ENCODE measurements around the gene MARF1. TPM values are rescaled to one million over a fixed set of nuclear protein-coding genes. Genes with fewer than 3 reads are reported as not detected.
"Not testable (repeated sequence)": the region's sequence is repeated elsewhere in the genome, so short reads cannot be mapped to it uniquely, and the experiment has no call there.

MARF1 gene, protein sequence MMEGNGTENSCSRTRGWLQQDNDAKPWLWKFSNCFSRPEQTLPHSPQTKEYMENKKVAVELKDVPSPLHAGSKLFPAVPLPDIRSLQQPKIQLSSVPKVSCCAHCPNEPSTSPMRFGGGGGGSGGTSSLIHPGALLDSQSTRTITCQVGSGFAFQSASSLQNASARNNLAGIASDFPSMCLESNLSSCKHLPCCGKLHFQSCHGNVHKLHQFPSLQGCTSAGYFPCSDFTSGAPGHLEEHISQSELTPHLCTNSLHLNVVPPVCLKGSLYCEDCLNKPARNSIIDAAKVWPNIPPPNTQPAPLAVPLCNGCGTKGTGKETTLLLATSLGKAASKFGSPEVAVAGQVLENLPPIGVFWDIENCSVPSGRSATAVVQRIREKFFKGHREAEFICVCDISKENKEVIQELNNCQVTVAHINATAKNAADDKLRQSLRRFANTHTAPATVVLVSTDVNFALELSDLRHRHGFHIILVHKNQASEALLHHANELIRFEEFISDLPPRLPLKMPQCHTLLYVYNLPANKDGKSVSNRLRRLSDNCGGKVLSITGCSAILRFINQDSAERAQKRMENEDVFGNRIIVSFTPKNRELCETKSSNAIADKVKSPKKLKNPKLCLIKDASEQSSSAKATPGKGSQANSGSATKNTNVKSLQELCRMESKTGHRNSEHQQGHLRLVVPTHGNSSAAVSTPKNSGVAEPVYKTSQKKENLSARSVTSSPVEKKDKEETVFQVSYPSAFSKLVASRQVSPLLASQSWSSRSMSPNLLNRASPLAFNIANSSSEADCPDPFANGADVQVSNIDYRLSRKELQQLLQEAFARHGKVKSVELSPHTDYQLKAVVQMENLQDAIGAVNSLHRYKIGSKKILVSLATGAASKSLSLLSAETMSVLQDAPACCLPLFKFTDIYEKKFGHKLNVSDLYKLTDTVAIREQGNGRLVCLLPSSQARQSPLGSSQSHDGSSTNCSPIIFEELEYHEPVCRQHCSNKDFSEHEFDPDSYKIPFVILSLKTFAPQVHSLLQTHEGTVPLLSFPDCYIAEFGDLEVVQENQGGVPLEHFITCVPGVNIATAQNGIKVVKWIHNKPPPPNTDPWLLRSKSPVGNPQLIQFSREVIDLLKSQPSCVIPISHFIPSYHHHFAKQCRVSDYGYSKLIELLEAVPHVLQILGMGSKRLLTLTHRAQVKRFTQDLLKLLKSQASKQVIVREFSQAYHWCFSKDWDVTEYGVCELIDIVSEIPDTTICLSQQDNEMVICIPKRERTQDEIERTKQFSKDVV (N-terminal part only)
- total RNA-seq = 10 to 100 TPM; 53.6 to 55.5 TPM

DNA sequence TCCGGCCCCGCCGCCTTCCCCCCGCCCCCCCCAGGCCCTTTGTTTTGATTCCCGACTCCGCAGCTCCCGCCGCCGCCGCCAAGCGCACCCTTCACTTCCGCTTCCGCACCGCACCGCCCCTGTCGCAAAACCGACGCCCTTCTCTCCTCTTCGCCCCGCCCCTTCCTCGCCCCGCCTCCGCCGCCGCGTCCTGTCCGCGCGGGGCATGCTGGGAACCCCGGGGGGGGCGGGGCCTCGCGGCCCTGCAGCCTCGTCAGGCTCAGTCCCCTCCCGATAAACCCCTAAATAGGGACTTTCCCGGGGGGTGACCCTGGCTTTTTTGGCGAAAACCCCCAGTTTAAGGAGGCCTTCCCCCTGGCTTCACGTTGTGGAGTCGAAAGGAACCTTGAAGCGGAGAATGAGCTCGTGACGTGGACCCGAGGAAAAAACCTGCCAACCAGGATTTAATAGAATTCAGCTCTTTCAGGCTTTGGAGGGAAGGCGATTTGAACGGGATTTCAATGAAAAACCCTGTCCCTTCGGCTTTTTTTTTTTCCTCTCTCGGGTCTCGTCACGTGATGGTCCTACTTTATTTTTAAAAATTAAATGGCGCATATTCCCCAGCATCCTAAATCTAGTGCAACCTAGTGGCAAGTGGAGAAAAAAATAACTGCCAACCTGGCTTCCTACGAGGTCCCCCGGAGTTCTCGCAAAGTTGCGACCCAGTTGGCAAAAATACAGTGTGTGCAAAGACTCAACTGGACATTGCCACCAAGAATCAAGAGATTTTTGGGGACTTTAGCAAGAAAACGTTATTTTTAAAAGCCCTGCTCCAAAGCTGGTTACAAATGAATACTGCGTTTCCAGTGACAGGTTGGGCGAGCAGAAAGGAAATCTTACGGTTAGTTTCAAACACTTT is at the start of gene MARF1:
MARF1 (minus strand) TSS at position 107 of the 898 bp plus-strand sequence. CDS start 3,921 bp downstream, outside the sequence.
- ChIA-PET CTCF (interaction anchor here (0.6 to 1.8 kb wide), 8 partner anchors 8 to 224 kb away, joined by 3 to 9 read pairs (median 4); no protein-coding TSS in a partner anchor), POLR2A (interaction anchor here (0.7 to 1.2 kb wide), 4 partner anchors 11 to 71 kb away, joined by 3 to 5 read pairs (median 4); no protein-coding TSS in a partner anchor)

DNA sequence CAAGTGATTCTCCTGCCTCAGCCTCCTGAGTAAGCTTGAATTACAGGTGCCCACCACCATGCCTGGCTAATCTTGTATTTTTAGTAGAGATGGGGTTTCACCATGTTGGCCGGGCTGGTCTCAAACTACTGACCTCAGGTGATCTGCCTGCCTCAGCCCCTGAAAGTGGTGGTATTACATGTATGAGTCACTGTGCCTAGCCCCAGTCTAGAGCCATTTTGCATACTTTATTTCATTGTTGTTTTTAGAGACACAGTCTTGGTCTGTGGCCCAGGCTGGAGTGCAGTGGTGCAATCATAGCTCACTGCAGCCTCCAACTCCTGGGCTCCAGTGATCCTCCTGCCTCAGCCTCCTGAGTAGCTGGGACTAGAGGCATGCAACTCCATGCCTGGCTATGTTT is 49.6 kb upstream of the MARF1 start:
- CTCF ChIA-PET = not testable (repeated sequence)

DNA sequence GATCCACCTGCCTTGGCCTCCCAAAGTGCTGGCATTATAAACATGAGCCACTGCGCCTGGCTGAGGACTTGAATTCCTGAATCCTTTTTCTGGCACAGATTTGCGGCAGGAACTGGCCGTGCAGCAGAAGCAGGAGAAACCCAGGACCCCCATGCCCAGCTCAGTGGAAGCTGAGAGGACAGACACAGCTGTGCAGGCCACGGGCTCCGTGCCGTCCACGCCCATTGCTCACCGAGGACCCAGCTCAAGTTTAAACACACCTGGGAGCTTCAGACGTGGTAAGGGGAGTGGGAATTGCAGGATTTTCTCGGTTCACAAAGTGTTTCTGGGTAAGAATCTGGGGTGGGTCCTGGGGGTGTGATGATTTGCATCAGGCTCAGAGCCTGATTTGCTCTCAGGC is 48.1 kb upstream of the MARF1 start:
- CTCF ChIA-PET = interaction anchor here (1.4 kb wide), 1 partner anchor 14 kb away, joined by 4 read pairs; no protein-coding TSS in a partner anchor

More for the DNA sequence above, 49.6 kb upstream of the MARF1 start:
- POLR2A ChIA-PET = not testable (repeated sequence)

DNA sequence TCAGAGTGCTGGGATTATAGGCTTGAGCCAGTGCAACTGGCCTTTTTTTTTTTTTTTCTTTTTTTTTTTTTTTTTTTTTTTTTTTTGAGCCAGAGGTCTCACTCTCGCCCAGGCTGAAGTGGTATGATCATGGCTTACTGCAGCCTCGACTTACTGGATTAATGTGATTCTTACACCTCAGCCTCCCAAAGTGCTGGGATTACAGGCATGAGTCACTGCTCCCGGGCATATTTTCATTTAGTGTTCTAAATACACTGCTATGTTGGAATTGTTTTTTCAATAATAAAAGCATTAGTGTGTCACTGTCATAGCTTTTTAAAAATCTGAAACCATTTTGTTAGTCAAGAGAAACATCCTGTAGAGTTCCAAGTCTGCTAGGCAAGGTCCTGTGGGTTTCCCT is 47.3 kb upstream of the MARF1 start:
- ChIA-PET CTCF (no interaction called here), POLR2A (interaction anchor here (0.6 kb wide), 1 partner anchor 419 kb away, joined by 5 read pairs; no protein-coding TSS in a partner anchor)

More for the DNA sequence above, 48.1 kb upstream of the MARF1 start:
- POLR2A ChIA-PET = no interaction called here

DNA sequence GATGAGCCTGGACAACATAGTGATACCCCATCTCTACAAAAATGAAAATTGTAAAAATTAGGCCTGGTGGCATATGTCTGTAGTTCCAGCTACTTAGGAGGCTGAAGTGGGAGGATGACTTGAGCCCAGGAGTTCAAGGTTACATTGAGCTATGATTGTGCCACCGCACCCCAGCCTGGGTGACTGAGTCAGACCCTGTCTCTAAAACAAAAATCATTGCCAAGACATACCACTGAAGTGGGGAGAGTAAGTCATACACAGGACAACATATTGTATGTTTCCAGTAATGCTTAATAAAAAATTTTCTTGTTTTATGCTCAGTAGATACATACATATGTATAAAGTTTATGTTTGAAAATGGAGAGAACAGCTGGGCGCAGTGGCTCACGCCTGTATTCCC is 46.3 kb upstream of the MARF1 start:
- CTCF ChIA-PET = no interaction called here

DNA sequence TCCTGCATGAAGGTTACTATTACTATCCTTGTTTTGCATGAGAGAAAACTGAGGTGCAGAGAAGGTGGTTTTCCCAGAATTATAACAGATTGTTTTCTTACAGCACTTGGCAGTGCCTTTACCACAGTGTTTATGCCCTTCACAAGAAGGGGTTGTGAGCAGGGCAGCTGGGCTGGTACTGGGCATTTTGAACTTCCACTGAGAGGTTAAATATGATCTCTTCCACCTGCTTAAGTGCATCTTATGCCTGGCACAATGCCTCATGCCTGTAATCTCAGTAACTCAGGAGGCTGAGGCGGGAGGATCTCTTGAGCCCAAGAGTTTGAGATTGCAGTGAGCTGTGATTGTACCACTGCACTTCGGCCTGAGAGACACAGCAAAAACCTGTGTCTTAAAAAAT is 43.3 kb upstream of the MARF1 start:
- ChIA-PET POLR2A (no interaction called here), CTCF (no interaction called here)

More for the DNA sequence above, 46.3 kb upstream of the MARF1 start:
- POLR2A ChIA-PET = no interaction called here

DNA sequence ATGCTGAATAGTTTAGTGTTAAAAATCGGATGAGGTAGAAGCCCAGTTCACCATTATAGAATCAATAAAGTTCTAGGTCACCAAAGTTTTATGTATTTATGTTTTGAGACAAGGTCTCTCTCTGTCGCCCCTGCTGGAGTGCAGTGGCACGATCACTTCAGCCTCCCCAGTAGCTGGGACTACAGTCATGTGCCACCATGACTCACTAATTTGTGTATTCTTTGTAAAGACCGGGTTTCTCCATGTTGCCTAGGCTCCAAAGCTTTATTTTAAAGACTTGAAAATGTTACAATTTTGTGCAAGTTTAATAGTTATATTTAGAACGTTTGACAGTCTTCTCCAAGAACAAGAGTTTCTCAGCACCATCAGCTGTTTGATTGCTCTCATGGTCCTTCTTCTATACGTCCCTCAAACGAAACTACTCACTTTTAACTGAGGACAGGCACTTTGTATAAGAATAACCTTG is 39.2 kb upstream of the MARF1 start:
- ChIA-PET CTCF (interaction anchor here (0.8 kb wide), 1 partner anchor 16 kb away, joined by 3 read pairs; no protein-coding TSS in a partner anchor), POLR2A (no interaction called here)

DNA sequence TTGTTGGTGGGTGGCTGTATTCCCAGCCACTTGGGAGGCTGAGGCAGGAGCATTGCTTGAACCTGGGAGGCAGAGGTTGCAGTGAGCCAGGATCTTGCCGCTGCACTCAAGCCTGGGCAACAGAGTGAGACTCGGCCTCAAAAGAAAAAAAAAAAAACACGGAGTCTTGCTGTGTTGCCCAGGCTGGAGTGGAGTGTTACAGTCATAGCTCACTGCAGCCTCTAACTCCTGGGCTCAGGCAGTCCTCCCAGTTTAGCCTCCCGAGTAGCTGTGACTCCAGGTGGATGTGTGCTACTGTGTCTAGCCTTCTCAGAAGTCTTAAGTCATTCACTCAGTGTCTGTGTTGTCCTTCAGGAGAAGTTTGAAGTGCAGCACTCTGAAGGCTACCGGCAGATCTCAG is 34.5 kb upstream of the MARF1 start:
- ChIA-PET CTCF (no interaction called here), POLR2A (no interaction called here)

DNA sequence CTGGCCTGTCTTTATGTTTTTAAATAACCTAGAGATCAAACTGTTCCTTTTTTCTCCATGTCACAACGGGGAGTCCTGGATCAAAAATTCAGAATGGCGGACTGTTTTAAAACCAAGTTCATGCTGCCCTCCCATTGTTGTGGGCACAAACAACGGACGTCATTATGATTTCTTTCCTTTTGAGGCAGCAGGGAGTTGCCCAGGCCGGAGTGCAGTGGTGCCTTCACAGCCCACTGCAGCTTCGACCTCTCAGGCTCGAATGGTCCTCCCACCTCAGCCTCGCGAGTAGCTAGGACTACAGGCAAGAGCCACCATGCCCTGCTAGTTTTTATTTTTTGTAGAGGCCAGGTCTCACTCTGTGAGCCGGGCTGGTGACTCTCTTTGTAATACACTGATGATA is 33.6 kb upstream of the MARF1 start:
- CTCF ChIA-PET = interaction anchor here (0.6 kb wide), 1 partner anchor 26 kb away, joined by 5 read pairs; no protein-coding TSS in a partner anchor
- POLR2A ChIA-PET = interaction anchor here (0.6 kb wide), 1 partner anchor 1022 kb away, joined by 5 read pairs; no protein-coding TSS in a partner anchor

DNA sequence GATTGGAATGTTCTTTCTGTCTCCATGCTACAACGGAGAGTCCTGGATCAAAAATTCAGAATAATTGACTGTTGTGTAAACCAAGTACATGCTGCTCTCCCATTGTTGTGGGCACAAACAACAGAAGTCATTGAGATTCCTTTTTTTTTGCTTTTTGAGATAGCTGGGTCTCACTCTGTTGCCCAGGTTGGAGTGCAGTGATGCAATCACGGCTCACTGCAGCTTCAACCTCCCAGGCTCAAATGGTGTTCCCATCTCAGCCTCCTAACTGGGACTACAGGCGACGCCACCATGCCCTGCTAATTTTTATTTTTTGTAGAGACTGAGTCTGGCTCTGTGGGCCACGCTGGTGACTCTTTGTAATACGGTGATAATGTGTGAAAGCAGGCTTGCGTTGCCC is 31.6 kb upstream of the MARF1 start:
- POLR2A ChIA-PET = no interaction called here

DNA sequence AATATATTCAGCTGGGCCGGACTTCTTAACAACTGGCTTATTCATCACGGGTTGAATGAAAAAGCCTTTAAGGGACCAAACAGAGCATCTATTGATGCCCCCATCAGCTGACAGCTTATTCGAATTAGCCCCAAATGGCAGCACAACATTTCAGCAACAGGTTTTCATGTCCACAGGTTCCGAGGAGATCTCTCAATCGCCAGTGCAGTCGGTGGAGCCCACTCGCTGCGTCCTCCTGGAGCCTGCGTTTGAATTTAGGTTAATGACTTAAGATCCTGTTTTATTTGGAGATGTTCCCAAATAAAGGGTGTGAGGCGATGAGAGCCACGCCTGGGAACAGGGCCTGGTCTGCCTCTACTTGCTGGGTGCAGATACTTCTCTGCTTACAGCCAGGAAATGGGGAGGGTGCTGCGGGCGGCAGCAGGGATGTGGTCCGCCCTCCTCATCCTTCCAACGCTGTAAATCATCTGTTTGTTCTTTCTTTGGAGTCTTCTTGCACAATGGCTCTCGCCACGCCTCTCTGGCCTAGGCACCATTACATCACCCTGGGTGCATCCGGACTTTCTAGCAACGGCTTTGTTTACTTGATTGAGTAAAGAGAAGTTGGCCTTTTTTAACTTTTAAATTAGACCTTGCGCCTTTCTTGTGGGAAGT is 29.7 kb upstream of the MARF1 start:
- POLR2A ChIA-PET = no interaction called here
- CTCF ChIA-PET = interaction anchor here (1.5 kb wide), 1 partner anchor 10 kb away, joined by 10 read pairs; no protein-coding TSS in a partner anchor

More for the DNA sequence above, 31.6 kb upstream of the MARF1 start:
- CTCF ChIA-PET = no interaction called here

DNA sequence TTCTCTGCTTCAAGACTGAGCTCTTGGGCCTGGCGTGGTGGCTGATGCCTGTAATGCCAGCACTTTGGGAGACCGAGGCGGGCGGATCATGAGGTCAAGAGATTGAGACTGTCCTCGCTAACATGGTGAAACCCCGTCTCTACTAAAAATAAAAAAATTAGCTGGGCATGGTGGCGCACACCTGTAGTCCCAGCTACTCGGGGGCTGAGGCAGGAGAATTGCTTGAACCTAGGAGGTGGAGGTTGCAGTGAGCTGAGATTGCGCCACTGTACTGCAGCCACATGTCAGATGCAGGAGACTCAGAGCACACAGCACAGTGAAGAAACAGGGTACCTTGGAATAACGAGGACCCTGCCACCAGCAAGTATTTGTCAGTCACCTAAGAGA is 29.2 kb upstream of the MARF1 start:
- CTCF ChIA-PET = interaction anchor here (1.5 kb wide), 1 partner anchor 9 kb away, joined by 10 read pairs; no protein-coding TSS in a partner anchor
- POLR2A ChIA-PET = not testable (repeated sequence)

DNA sequence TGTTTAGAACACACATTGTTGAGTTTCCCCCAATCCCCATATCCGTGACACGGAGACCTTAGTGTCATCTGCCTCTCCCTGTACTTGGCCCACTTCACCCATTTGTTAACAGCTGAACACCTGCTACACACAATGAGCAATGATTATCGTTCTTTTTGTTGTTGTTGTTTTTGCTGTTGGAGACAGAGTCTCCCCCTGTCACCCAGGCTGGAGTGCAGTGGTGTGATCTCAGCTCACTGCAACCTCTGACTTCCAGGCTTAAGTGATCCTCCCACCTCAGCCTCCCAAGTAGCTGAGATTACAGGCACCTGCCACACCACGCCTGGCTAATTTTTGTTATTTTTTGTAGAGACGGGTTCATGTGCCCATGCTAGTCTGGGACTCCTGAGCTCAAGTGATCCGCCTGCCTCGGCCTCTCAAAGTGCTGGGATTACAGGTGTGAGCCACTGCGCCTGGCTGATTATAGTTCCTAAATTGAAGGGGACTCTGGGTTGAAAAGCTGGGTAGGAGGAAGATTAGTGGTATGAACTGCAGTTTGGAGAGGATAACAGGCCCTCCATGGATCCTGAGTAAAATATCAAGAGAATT is 28.7 kb upstream of the MARF1 start:
- CTCF ChIA-PET = interaction anchor here (1.5 kb wide), 1 partner anchor 9 kb away, joined by 10 read pairs; no protein-coding TSS in a partner anchor
- POLR2A ChIA-PET = no interaction called here

DNA sequence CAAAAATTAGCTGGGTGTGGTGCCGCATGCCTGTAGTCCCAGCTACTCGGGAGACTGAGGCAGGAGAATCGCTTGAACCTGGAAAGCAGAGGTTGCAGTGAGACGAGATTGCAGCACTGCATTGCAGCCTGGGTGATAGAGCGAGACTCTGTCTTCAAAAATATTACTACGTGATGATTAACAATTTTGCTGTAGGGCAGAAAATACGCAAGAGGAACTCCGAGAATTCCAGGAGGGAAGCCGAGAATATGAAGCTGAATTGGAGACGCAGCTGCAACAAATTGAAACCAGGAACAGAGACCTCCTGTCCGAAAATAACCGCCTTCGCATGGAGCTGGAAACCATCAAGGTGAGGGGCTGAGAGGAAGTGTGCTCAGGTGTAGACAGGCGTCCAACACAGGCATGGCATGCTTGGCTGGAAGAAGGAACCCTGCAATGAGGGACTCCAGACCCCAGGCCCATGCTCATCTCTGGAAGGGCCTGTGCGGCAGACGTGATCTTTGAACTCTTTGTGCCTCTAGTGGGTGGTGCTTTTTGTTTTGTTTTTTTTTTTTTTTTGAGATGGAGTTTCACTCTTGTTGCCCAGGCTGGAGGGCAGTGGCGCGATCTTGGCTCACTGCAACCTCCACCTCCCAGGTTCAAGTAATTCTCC is 24.3 kb upstream of the MARF1 start:
- ChIA-PET POLR2A (interaction anchor here (0.6 kb wide), 2 partner anchors 16 to 191 kb away, joined by 3 to 7 read pairs; no protein-coding TSS in a partner anchor), CTCF (no interaction called here)

DNA sequence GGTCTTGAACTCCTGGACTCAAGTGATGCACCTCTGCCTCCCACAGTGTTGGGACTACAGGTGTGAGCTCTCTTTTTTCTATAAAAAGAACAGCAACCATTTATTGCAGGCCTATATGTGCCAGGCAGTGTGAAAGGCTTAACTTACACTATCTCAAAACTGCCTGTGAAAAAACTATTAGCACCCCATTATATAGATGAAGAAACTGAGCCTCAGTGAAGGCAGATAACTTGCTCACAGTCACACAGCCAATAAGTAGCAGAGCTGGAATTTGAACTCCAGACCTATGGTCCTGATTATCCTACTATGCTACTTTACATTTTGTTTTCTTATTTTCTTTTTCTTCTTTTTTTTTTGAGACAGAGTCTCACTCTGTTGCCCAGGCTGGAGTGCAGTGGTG is 22.2 kb upstream of the MARF1 start:
- CTCF ChIA-PET = interaction anchor here (0.8 kb wide), 1 partner anchor 17 kb away, joined by 3 read pairs; no protein-coding TSS in a partner anchor
- POLR2A ChIA-PET = interaction anchor here (0.6 kb wide), 1 partner anchor 22 kb away, joined by 5 read pairs; the partner anchor contains the start of gene MARF1

DNA sequence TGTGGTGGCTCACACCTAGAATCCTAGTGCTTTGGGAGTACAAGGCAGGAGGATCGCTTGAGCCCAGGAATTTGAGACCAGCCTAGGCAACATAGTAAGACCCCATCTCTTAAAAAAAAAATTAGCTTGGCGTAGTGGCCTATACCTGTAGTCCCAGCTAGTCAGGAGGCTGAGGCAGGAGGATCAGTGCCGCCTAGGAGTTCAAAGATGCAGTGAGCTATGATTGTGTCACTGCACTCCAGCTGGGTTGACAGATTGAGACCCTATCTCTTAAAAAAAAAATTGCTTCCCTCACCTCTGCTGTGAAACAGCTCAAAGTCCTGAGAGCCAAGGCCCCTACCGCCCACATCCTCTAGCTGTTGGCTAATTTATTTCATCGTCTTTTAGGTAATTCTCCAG is 17.2 kb upstream of the MARF1 start:
- POLR2A ChIA-PET = no interaction called here

More for the DNA sequence above, 17.2 kb upstream of the MARF1 start:
- CTCF ChIA-PET = no interaction called here
